ENCODE results near the gene GPR55.

GPR55 gene

GRCh38 chr2:230865766-230866755, 59.0 kb downstream of the GPR55 start:
- DNase-seq: no peak

GRCh38 chr2:230865307-230865765, 59.7 kb downstream of the GPR55 start:
- no peak for DNase-seq

GRCh38 chr2:230864605-230865306, 60.3 kb downstream of the GPR55 start, which contains the start of gene ITM2C:
ITM2C (plus strand) TSS chr2:230864942; CDS start chr2:230865026, 84 bp downstream.
- DNase-seq: peak; percentile 23

- no peak for DNase-seq
Measured at GRCh38 chr2:230864122-230864604, 60.9 kb downstream of the GPR55 start.

- no peak for DNase-seq
Measured at GRCh38 chr2:230863442-230864121, 61.5 kb downstream of the GPR55 start.

GRCh38 chr2:230863031-230863430, 62.0 kb downstream of the GPR55 start:
- no peak for DNase-seq

GRCh38 chr2:230862292-230862691, 62.8 kb downstream of the GPR55 start:
- no peak for DNase-seq

GRCh38 chr2:230861552-230862255, 63.3 kb downstream of the GPR55 start:
- DNase-seq: no peak
